Liver (tissue), 9 donors: Measurements from ENCODE around the gene EXOSC10. TPM values are rescaled to one million over a fixed set of nuclear protein-coding genes. Genes with fewer than 3 reads are reported as not detected.

Experiments
- DNase-seq: peaks from one replicate; pipeline ENCODE4 v3.0.0-alpha.2; 2017; ENCODE audit warnings: low spot score
- H3K27ac ChIP-seq, 2 donors: one replicate each; pipeline ENCODE4 v1.7.0; 2013; ENCODE audit warnings: inconsistent platforms in 2 of 2, low read length in 2 of 2, control low read depth in 1 of 2, low read depth in 1 of 2, mild to moderate bottlenecking in 1 of 2
- H3K27me3 ChIP-seq, 4 donors: one replicate each; pipeline versions ENCODE4 v1.6.1 to v1.7.0; 2013; ENCODE audit warnings: low read length in 3 of 4, inconsistent platforms in 1 of 4, mild to moderate bottlenecking in 1 of 4, moderate library complexity in 1 of 4; ENCODE audit not compliant: control insufficient read depth in 4 of 4, insufficient read depth in 4 of 4
- H3K36me3 ChIP-seq, 4 donors: one replicate each; pipeline versions ENCODE4 v1.6.1 to v1.7.0; 2013; ENCODE audit warnings: low read length in 3 of 4, mild to moderate bottlenecking in 3 of 4, low read depth in 1 of 4, moderate library complexity in 1 of 4; ENCODE audit not compliant: control insufficient read depth in 4 of 4, insufficient read depth in 3 of 4
- H3K4me1 ChIP-seq, 4 donors: one replicate each; pipeline versions ENCODE4 v1.6.1 to v1.7.0; 2013; ENCODE audit warnings: low read length in 3 of 4, mild to moderate bottlenecking in 3 of 4, moderate library complexity in 1 of 4; ENCODE audit not compliant: control insufficient read depth in 4 of 4, insufficient read depth in 4 of 4
- H3K4me3 ChIP-seq, 3 donors: one replicate each; pipeline versions ENCODE4 v1.6.1 to v1.7.0; 2013; ENCODE audit warnings: low read length in 3 of 3, control low read depth in 1 of 3, low read depth in 1 of 3, mild to moderate bottlenecking in 1 of 3
- H3K9ac ChIP-seq, 2 donors: one replicate each; pipeline ENCODE4 v1.7.0; 2013; ENCODE audit warnings: low read length in 2 of 2, mild to moderate bottlenecking in 2 of 2, moderate library complexity in 2 of 2, control low read depth in 1 of 2, low read depth in 1 of 2
- H3K9me3 ChIP-seq, 4 donors: one replicate each; pipeline versions ENCODE4 v1.6.1 to v1.7.0; 2013; ENCODE audit warnings: low read length in 3 of 4; ENCODE audit not compliant: control insufficient read depth in 4 of 4
- FOXA2 ChIP-seq: IDR thresholded peaks from 2 replicates; pipeline ENCODE4 v1.6.1; 2016; ENCODE audit warnings: antibody characterized with exemption
- GABPA ChIP-seq, 2 donors: IDR thresholded peaks in 1 of 2; conservative IDR thresholded peaks in 1 of 2; 2 replicates each; pipeline ENCODE4 v1.6.1; 2016; ENCODE audit warnings: antibody characterized with exemption in 2 of 2, mild to moderate bottlenecking in 1 of 2, moderate library complexity in 1 of 2
- HNF4A ChIP-seq, 2 donors: conservative IDR thresholded peaks; 2 replicates each; pipeline ENCODE4 v1.6.1; 2016; ENCODE audit warnings: antibody characterized with exemption in 2 of 2, mild to moderate bottlenecking in 2 of 2
- HNF4G ChIP-seq: IDR thresholded peaks from 2 replicates; pipeline ENCODE4 v1.6.1; 2016; ENCODE audit warnings: antibody characterized with exemption
- JUND ChIP-seq, 2 donors: IDR thresholded peaks; 2 replicates each; pipeline ENCODE4 v1.6.1; 2016; ENCODE audit warnings: antibody characterized with exemption in 2 of 2
- RAD21 ChIP-seq, 2 donors: IDR thresholded peaks; 2 replicates each; pipeline ENCODE4 v1.6.1; 2016; ENCODE audit warnings: antibody characterized with exemption in 2 of 2, mild to moderate bottlenecking in 2 of 2
- RXRA ChIP-seq, 2 donors: IDR thresholded peaks; 2 replicates each; pipeline ENCODE4 v1.6.1; 2017 to 2018; ENCODE audit warnings: antibody characterized with exemption in 2 of 2, mild to moderate bottlenecking in 1 of 2
- SP1 ChIP-seq: IDR thresholded peaks from 2 replicates; pipeline ENCODE4 v1.6.1; 2018; ENCODE audit warnings: antibody characterized with exemption, mild to moderate bottlenecking
- TAF1 ChIP-seq: conservative IDR thresholded peaks from 2 replicates; pipeline ENCODE4 v1.6.1; 2016; ENCODE audit warnings: antibody characterized with exemption, mild to moderate bottlenecking
- WGBS: extraction: QIAGEN DNeasy Blood & Tissue Kit; methylation state at CpG from one replicate; pipeline ENCODE4 v1.1.7; 2013; 5-methylcytosine and 5-hydroxymethylcytosine counted together
- polyA plus RNA-seq, 2 donors: library from polyadenylated mRNA; stranded (reverse) in 1 of 2; unstranded in 1 of 2; fragments of 200-250 nt in 1 of 2; fragments of >200 nt in 1 of 2; fragmentation: Nextera tagmentation in 1 of 2; extraction: Ambion mirVana in 1 of 2; gene quantifications; one replicate each; pipeline versions ENCODE4 v1.2.1 to v1.2.3, GENCODE V29; 2013 to 2015
- total RNA-seq, 2 donors: library from RNA; depleted of rRNA; stranded (reverse); fragments of >200 nt; gene quantifications; one replicate each; pipeline ENCODE4 v1.2.3, GENCODE V29; 2014
- TF ChIP-seq, protein P1 (sequence below): IDR thresholded peaks from 2 replicates; pipeline ENCODE4 v1.6.1; 2016; ENCODE audit warnings: antibody characterized with exemption, mild to moderate bottlenecking
- TF ChIP-seq, protein P2 (sequence below): IDR thresholded peaks from 2 replicates; pipeline ENCODE4 v1.6.1; 2016; ENCODE audit warnings: antibody characterized with exemption
- TF ChIP-seq, protein P3 (sequence below): fragments of 150-350 bp; IDR thresholded peaks from 2 replicates; pipeline ENCODE4 v1.5.1; 2017; ENCODE audit warnings: improper control_type of control experiment, low read depth, low read length; ENCODE audit not compliant: missing input control
- TF ChIP-seq, protein P4 (sequence below): IDR thresholded peaks from 2 replicates; pipeline ENCODE4 v1.6.1; 2016; ENCODE audit warnings: antibody characterized with exemption
- TF ChIP-seq, protein P5 (sequence below): IDR thresholded peaks from 2 replicates; pipeline ENCODE4 v1.6.1; 2016; ENCODE audit warnings: antibody characterized with exemption
- donor health status: healthy.
- donor health status: healthy.
- donor health status: healthy.
- donor health status: healthy.
- donor health status: healthy.

The EXOSC10 gene
- total and polyA plus RNA-seq, 4 donors, result 11.3 to 29.2 (median 20.9) TPM

DNA sequence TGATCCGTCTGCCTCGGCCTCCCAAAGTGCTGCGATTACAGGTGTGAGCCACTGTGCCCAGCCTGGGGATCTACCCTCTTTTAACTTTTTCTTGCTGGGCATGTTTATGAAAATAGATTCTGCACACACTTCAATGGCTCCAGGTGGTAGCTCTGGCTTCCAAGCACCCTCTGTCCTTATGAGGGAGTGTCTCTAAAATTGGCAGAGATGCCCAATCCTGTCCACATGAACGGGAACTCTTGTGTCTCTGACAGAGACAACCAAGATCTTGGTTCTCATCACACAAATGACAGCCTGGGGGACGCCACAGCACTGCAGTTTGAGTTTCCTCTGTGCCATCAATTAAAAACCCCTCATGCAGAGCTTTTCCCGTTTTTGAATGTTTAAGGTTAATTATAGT, 46.1 kb upstream of the EXOSC10 start (continued):
- TF ChIP-seq RAD21 (IDR thresholded peaks at IDR 0.05), result no peak
- TF ChIP-seq HNF4A (conservative IDR thresholded peaks at IDR 0.05), result no peak

DNA sequence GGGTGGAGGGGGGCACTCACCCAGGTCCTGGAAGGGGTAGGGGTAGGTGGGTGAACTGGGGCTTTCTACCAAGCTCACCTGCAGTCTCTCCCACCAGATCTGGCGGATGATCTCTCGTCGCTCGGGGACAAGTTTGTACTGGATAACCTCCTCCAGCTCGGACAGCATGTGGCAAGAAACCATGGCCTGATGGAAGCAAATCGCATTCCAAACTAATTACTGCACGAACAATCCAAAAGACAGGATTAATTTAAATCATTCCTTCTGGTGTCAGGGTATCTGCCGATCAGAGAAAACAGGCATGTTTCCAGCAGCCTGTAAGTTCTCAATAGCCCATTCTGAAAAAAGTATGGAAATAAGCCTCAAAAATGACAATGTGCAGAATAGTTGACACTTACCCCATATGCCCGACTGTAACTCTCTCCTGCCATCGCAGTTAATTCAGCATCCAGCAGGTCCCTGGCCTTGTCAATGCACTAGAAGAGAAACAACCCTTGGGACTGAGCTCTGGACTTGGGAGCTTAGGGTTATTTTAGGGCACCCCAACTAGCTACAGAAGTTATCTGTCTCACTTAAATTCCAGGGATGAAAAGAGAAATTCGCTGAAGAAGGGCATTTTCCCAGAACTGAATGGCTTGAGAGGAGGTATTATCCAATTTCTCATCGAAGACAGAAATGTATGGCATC, 45.0 kb upstream of the EXOSC10 start:
- no peak for DNase-seq
- H3K27me3 ChIP-seq, result no peaks in the 10 kb centered on the region
- peaks cover 6 to 38% (median 22%) of the 10 kb centered on the region in 4 donors for H3K36me3 ChIP-seq
- H3K27ac ChIP-seq, result no peak overlapping the region
- H3K4me3 ChIP-seq, result no peak overlapping the region
- H3K4me1 ChIP-seq, result no peaks in the 10 kb centered on the region
- TF ChIP-seq, protein P1, sequence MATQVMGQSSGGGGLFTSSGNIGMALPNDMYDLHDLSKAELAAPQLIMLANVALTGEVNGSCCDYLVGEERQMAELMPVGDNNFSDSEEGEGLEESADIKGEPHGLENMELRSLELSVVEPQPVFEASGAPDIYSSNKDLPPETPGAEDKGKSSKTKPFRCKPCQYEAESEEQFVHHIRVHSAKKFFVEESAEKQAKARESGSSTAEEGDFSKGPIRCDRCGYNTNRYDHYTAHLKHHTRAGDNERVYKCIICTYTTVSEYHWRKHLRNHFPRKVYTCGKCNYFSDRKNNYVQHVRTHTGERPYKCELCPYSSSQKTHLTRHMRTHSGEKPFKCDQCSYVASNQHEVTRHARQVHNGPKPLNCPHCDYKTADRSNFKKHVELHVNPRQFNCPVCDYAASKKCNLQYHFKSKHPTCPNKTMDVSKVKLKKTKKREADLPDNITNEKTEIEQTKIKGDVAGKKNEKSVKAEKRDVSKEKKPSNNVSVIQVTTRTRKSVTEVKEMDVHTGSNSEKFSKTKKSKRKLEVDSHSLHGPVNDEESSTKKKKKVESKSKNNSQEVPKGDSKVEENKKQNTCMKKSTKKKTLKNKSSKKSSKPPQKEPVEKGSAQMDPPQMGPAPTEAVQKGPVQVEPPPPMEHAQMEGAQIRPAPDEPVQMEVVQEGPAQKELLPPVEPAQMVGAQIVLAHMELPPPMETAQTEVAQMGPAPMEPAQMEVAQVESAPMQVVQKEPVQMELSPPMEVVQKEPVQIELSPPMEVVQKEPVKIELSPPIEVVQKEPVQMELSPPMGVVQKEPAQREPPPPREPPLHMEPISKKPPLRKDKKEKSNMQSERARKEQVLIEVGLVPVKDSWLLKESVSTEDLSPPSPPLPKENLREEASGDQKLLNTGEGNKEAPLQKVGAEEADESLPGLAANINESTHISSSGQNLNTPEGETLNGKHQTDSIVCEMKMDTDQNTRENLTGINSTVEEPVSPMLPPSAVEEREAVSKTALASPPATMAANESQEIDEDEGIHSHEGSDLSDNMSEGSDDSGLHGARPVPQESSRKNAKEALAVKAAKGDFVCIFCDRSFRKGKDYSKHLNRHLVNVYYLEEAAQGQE, result no peak
- TF ChIP-seq TAF1 (no peak), JUND (IDR thresholded peaks at IDR 0.05) (no peak), HNF4A (conservative IDR thresholded peaks at IDR 0.05) (no peak), RXRA (IDR thresholded peaks at IDR 0.05) (no peak), SP1 (no peak), FOXA2 (no peak), GABPA (IDR thresholded peaks at IDR 0.05 in 1 of 2, conservative IDR thresholded peaks at IDR 0.05 in 1 of 2) (no peak)
- TF ChIP-seq, protein P2, sequence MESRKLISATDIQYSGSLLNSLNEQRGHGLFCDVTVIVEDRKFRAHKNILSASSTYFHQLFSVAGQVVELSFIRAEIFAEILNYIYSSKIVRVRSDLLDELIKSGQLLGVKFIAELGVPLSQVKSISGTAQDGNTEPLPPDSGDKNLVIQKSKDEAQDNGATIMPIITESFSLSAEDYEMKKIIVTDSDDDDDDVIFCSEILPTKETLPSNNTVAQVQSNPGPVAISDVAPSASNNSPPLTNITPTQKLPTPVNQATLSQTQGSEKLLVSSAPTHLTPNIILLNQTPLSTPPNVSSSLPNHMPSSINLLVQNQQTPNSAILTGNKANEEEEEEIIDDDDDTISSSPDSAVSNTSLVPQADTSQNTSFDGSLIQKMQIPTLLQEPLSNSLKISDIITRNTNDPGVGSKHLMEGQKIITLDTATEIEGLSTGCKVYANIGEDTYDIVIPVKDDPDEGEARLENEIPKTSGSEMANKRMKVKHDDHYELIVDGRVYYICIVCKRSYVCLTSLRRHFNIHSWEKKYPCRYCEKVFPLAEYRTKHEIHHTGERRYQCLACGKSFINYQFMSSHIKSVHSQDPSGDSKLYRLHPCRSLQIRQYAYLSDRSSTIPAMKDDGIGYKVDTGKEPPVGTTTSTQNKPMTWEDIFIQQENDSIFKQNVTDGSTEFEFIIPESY, result no peak
- TF ChIP-seq, protein P3, sequence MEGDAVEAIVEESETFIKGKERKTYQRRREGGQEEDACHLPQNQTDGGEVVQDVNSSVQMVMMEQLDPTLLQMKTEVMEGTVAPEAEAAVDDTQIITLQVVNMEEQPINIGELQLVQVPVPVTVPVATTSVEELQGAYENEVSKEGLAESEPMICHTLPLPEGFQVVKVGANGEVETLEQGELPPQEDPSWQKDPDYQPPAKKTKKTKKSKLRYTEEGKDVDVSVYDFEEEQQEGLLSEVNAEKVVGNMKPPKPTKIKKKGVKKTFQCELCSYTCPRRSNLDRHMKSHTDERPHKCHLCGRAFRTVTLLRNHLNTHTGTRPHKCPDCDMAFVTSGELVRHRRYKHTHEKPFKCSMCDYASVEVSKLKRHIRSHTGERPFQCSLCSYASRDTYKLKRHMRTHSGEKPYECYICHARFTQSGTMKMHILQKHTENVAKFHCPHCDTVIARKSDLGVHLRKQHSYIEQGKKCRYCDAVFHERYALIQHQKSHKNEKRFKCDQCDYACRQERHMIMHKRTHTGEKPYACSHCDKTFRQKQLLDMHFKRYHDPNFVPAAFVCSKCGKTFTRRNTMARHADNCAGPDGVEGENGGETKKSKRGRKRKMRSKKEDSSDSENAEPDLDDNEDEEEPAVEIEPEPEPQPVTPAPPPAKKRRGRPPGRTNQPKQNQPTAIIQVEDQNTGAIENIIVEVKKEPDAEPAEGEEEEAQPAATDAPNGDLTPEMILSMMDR, result no peak
- TF ChIP-seq, protein P4, sequence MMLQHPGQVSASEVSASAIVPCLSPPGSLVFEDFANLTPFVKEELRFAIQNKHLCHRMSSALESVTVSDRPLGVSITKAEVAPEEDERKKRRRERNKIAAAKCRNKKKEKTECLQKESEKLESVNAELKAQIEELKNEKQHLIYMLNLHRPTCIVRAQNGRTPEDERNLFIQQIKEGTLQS, result no peak
- no peaks in the 10 kb centered on the region for H3K9me3 ChIP-seq
- H3K9ac ChIP-seq, result no peak overlapping the region
- 84% methylated on average over 12 of the region's 12 CpGs for WGBS

DNA sequence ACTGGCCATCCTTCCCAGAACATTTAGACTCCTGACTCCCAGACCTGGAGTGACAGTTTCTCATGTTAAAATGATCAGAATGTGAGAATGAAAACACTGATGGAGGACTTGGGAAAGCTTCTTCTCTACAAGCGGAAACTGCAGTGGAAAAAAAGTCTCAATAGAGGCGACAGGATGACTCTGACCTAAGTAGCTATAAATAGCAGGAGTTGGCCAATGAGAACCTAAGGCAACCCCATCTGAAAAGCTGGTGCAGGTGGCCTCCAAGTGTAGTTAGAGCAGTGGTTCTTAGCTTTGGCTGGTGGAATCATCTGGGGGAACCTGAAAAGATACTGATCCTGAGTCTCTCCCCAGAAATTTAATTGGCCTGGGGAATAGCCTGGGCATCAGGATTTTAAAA, 44.2 kb upstream of the EXOSC10 start:
- no peak for DNase-seq
- 92% methylated on average over 2 of the region's 2 CpGs for WGBS
- H3K4me3 ChIP-seq, result no peak overlapping the region
- peaks cover 5 to 38% (median 20%) of the 10 kb centered on the region in 4 donors for H3K36me3 ChIP-seq
- no peaks in the 10 kb centered on the region for H3K27me3 ChIP-seq
- H3K9me3 ChIP-seq, result no peaks in the 10 kb centered on the region
- TF ChIP-seq, protein P3, result no peak
- TF ChIP-seq, protein P5, sequence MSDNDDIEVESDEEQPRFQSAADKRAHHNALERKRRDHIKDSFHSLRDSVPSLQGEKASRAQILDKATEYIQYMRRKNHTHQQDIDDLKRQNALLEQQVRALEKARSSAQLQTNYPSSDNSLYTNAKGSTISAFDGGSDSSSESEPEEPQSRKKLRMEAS, result no peak
- TF ChIP-seq, protein P2, result no peak
- TF ChIP-seq HNF4G, result no peak
- no peak for TF ChIP-seq FOXA2
- H3K27ac ChIP-seq, result no peak overlapping the region
- no peaks in the 10 kb centered on the region for H3K4me1 ChIP-seq
- H3K9ac ChIP-seq, result no peak overlapping the region
